CD14-positive monocyte (primary cell): Measurements from ENCODE around the gene BCORL1. TPM values are rescaled to one million over a fixed set of nuclear protein-coding genes. Genes with fewer than 3 reads are reported as not detected.

Source experiments
- DNase-seq, 3 donors: peaks; one replicate each; pipeline ENCODE4 v3.0.0-alpha.2; 2011 to 2022
- H2AFZ ChIP-seq: 2 replicates; pipeline ENCODE4 v1.6.0; 2012; ENCODE audit warnings: mild to moderate bottlenecking, low read depth, low read length, inconsistent platforms; ENCODE audit not compliant: insufficient read depth, poor library complexity, severe bottlenecking
- H3K27ac ChIP-seq, 2 donors: 1 replicate in 1 of 2; 2 replicates in 1 of 2; pipeline ENCODE4 v1.5.1; 2012 to 2013; ENCODE audit warnings: low read length in 2 of 2, control low read depth in 1 of 2, inconsistent platforms in 1 of 2, low read depth in 1 of 2, mild to moderate bottlenecking in 1 of 2
- H3K27me3 ChIP-seq, 2 donors: one replicate each; pipeline versions ENCODE4 v1.6.0 to v1.6.1; 2011 to 2013; ENCODE audit warnings: low read length in 2 of 2; ENCODE audit not compliant: control insufficient read depth in 2 of 2, insufficient read depth in 2 of 2
- H3K36me3 ChIP-seq, 2 donors: replicated peaks in 1 of 2; 1 replicate in 1 of 2; 2 replicates in 1 of 2; pipeline versions ENCODE4 v1.5.1 to v1.6.1; 2012 to 2013; ENCODE audit warnings: low read length in 2 of 2, control low read depth in 1 of 2, inconsistent platforms in 1 of 2, mild to moderate bottlenecking in 1 of 2; ENCODE audit not compliant: insufficient read depth in 2 of 2, control insufficient read depth in 1 of 2
- H3K4me1 ChIP-seq, 2 donors: 1 replicate in 1 of 2; 2 replicates in 1 of 2; pipeline versions ENCODE4 v1.5.1 to v1.6.1; 2012 to 2013; ENCODE audit warnings: low read length in 2 of 2, control low read depth in 1 of 2, inconsistent platforms in 1 of 2, mild to moderate bottlenecking in 1 of 2, moderate library complexity in 1 of 2; ENCODE audit not compliant: insufficient read depth in 2 of 2, control insufficient read depth in 1 of 2
- H3K4me2 ChIP-seq: replicated peaks from 2 replicates; pipeline ENCODE3; 2012; ENCODE audit warnings: low read length, moderate library complexity, mild to moderate bottlenecking; ENCODE audit not compliant: poor library complexity, severe bottlenecking; ENCODE audit errors: extremely low read depth
- H3K4me3 ChIP-seq, 3 experiments: fragments of 200-600 bp in 1 of 3; sonication (generic) in 1 of 3; replicated peaks in 1 of 3; 1 replicate in 2 of 3; 2 replicates in 1 of 3; pipeline ENCODE4 v1.5.1; 2011 to 2013; ENCODE audit warnings: low read length in 3 of 3, mild to moderate bottlenecking in 3 of 3, control low read depth in 2 of 3, low read depth in 2 of 3, inconsistent platforms in 1 of 3, moderate library complexity in 1 of 3
- H3K79me2 ChIP-seq: 2 replicates; pipeline ENCODE4 v1.6.0; 2012; ENCODE audit warnings: mild to moderate bottlenecking, control low read depth, inconsistent platforms, low read length, moderate library complexity; ENCODE audit not compliant: insufficient read depth
- H3K9ac ChIP-seq: 2 replicates; pipeline ENCODE4 v1.6.0; 2017; ENCODE audit warnings: low read length, mild to moderate bottlenecking; ENCODE audit not compliant: insufficient read depth, poor library complexity, severe bottlenecking
- H3K9me3 ChIP-seq, 2 donors: replicated peaks in 1 of 2; 1 replicate in 1 of 2; 2 replicates in 1 of 2; pipeline versions ENCODE4 v1.5.1 to v1.6.1; 2012 to 2013; ENCODE audit warnings: low read length in 2 of 2, control low read depth in 1 of 2; ENCODE audit not compliant: control insufficient read depth in 1 of 2, insufficient read depth in 1 of 2
- H4K20me1 ChIP-seq: 2 replicates; pipeline ENCODE4 v1.6.0; 2012; ENCODE audit warnings: mild to moderate bottlenecking, low read length, control low read depth, moderate library complexity; ENCODE audit not compliant: insufficient read depth
- H3K27ac Mint-ChIP-seq, 7 donors: one replicate each; pipeline ENCODE4 v1.8.0; 2020; ENCODE audit warnings: mild to moderate bottlenecking in 7 of 7, mixed read lengths in 7 of 7, moderate library complexity in 6 of 7, inconsistent platforms in 2 of 7
- H3K27me3 Mint-ChIP-seq, 3 donors: one replicate each; pipeline ENCODE4 v1.8.0; 2021 to 2022; ENCODE audit warnings: low read depth in 3 of 3, mild to moderate bottlenecking in 3 of 3, mixed read lengths in 3 of 3, moderate library complexity in 3 of 3, inconsistent platforms in 1 of 3
- H3K36me3 Mint-ChIP-seq, 2 donors: one replicate each; pipeline ENCODE4 v1.8.0; 2020; ENCODE audit warnings: mixed read lengths in 2 of 2, inconsistent platforms in 1 of 2, mild to moderate bottlenecking in 1 of 2
- H3K4me1 Mint-ChIP-seq: one replicate; pipeline ENCODE4 v1.8.0; 2020; ENCODE audit warnings: mild to moderate bottlenecking, mixed read lengths
- H3K4me3 Mint-ChIP-seq, 2 donors: one replicate each; pipeline ENCODE4 v1.8.0; 2020; ENCODE audit warnings: mild to moderate bottlenecking in 2 of 2, mixed read lengths in 2 of 2, moderate library complexity in 1 of 2
- H3K9me3 Mint-ChIP-seq, 7 donors: one replicate each; pipeline ENCODE4 v1.8.0; 2020 to 2022; ENCODE audit warnings: mixed read lengths in 7 of 7, mild to moderate bottlenecking in 6 of 7, moderate library complexity in 6 of 7, inconsistent platforms in 2 of 7
- WGBS: methylation state at CpG from one replicate; pipeline ENCODE4 v1.1.5; 2013; ENCODE audit warnings: missing lambda C conversion rate; ENCODE audit not compliant: insufficient coverage; 5-methylcytosine and 5-hydroxymethylcytosine counted together
- intact Hi-C, 2 donors: fragments of 100-400 bp; cut with micrococcal nuclease; formaldehyde crosslinking; loops; one replicate each; pipeline versions ENCODE4 v1.15.0 to v1.15.1; 2023
- polyA plus RNA-seq, 3 donors: library from polyadenylated mRNA; depleted of rRNA in 1 of 3; unstranded in 2 of 3; stranded (reverse) in 1 of 3; fragments of 300-500 nt in 2 of 3; fragments of >200 nt in 1 of 3; fragmentation: Illumina TruSeq in 2 of 3; gene quantifications; 1 replicate in 2 of 3; 2 replicates in 1 of 3; pipeline ENCODE4 v1.2.3, GENCODE V29; 2012 to 2021
- TF ChIP-seq, protein P1 (sequence below): fragments of 200-600 bp; IDR thresholded peaks from one replicate; pipeline ENCODE4 v1.8.0; 2022; ENCODE audit warnings: antibody characterized with exemption, mild to moderate bottlenecking

Gene BCORL1
- polyA plus RNA-seq, 3 donors: 0.69 to 2.4 (median 0.72) TPM

DNA sequence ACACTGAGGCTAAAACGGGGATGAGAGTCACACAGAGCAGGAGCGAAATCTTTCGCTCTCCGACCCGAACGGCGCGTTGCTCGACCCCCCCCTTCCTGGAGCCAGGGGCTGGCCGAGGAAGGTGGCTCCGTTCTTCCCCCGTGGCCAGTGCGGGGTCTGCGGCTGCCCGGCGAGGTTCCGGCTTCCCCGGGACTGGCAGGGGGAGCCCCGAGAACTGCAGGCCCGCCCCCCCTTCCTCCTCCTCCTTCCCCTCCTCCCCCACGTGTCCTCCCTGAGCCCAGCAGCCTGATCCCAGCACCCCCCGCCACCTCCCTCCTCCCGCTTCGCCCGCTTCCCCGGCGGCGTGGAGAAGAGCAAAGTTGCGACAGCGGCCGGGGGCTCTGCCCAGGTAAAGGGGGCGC, 2.4 kb upstream of the BCORL1 start:
- intact Hi-C loops: loop anchor here (2.0 kb wide), 1 partner anchor 47 kb away; no protein-coding TSS in a partner anchor
- H2AFZ ChIP-seq: peak overlapping the region; percentile 46
- Mint-ChIP-seq H3K36me3 (no peaks in the 10 kb centered on the region), H3K4me1 (peaks cover 9% of the 10 kb centered on the region), H3K27me3 (peaks cover 2 to 20% (median 9%) of the 10 kb centered on the region in 3 donors), H3K9me3 (peaks cover 0 to 16% (median 4%) of the 10 kb centered on the region in 7 donors), H3K4me3 (peak overlapping the region; percentile 67 to 74), H3K27ac (no peak overlapping the region)
- peak overlapping the region in 2 of 3 experiments; percentile 16 to 71 for H3K4me3 ChIP-seq
- H3K9ac ChIP-seq: peak overlapping the region; percentile 32
- H3K4me2 ChIP-seq: peak overlapping the region; percentile 92
- H3K79me2 ChIP-seq: no peaks in the 10 kb centered on the region
- WGBS: 0% methylated on average over 15 of the region's 32 CpGs
- no peak overlapping the region for H3K27ac ChIP-seq
- peaks cover 2% of the 10 kb centered on the region for H4K20me1 ChIP-seq
- TF ChIP-seq, protein P1, sequence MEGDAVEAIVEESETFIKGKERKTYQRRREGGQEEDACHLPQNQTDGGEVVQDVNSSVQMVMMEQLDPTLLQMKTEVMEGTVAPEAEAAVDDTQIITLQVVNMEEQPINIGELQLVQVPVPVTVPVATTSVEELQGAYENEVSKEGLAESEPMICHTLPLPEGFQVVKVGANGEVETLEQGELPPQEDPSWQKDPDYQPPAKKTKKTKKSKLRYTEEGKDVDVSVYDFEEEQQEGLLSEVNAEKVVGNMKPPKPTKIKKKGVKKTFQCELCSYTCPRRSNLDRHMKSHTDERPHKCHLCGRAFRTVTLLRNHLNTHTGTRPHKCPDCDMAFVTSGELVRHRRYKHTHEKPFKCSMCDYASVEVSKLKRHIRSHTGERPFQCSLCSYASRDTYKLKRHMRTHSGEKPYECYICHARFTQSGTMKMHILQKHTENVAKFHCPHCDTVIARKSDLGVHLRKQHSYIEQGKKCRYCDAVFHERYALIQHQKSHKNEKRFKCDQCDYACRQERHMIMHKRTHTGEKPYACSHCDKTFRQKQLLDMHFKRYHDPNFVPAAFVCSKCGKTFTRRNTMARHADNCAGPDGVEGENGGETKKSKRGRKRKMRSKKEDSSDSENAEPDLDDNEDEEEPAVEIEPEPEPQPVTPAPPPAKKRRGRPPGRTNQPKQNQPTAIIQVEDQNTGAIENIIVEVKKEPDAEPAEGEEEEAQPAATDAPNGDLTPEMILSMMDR: no peak
- peak in 1 of 3 donors; percentile 42 for DNase-seq
- H3K27me3 ChIP-seq: no peaks in the 10 kb centered on the region
- no peaks in the 10 kb centered on the region for H3K9me3 ChIP-seq
- no peaks in the 10 kb centered on the region for H3K36me3 ChIP-seq
- H3K4me1 ChIP-seq: peaks cover 11 to 15% of the 10 kb centered on the region in 2 donors

DNA sequence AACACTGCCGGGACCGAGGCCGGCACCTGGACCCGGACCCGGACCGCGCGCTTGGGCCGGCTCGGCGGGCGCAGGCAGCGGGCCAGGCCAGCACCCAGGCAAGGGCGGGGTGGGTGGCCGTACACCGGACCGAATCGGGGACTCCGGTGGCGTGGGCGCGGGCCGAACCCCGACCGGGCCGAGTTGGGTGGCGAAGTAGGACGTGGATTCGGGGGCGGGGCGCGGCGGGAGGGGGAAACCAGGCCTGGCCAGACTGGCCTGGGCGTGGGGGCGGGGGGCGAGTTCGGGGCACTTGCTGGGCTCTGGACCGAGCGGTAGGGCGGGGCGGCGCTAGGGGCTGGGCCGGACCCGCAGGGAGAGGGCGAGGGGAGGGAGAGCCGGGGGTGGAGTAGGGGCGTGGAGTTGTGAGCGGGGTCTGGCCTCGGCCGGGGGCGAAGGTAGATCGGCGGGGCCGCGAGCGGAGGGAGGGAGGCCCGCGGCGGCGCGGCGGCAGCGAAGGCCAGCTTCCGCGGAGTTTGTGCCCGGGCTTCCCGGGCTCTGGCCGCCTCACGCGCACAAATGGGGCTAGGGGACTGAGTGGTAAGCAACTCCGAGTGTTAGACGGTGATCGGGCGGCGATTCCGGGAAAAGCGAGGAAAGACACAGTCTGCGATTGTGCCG, 1.8 kb upstream of the BCORL1 start:
- H3K27me3 Mint-ChIP-seq: peaks cover 2 to 21% (median 7%) of the 10 kb centered on the region in 3 donors
- peak overlapping the region; percentile 46 for H2AFZ ChIP-seq
- no peaks in the 10 kb centered on the region for H3K79me2 ChIP-seq
- H4K20me1 ChIP-seq: peaks cover 7% of the 10 kb centered on the region
- intact Hi-C loops: loop anchor here (2.0 kb wide), 1 partner anchor 48 kb away; no protein-coding TSS in a partner anchor
- peak overlapping the region in 1 of 7 donors; percentile 79 for H3K27ac Mint-ChIP-seq
- DNase-seq: no peak
- 0% methylated on average over 10 of the region's 79 CpGs for WGBS
- H3K36me3 ChIP-seq: no peaks in the 10 kb centered on the region
- H3K4me1 Mint-ChIP-seq: peaks cover 14% of the 10 kb centered on the region
- peak overlapping the region; percentile 32 for H3K9ac ChIP-seq
- peaks cover 11 to 15% of the 10 kb centered on the region in 2 donors for H3K4me1 ChIP-seq
- H3K27ac ChIP-seq: no peak overlapping the region
- H3K4me2 ChIP-seq: peak overlapping the region; percentile 92
- no peaks in the 10 kb centered on the region for H3K9me3 ChIP-seq
- H3K9me3 Mint-ChIP-seq: peaks cover 0 to 16% (median 6%) of the 10 kb centered on the region in 7 donors
- no peak overlapping the region for H3K4me3 Mint-ChIP-seq
- no peaks in the 10 kb centered on the region for H3K27me3 ChIP-seq
- TF ChIP-seq, protein P1: no peak
- H3K4me3 ChIP-seq: peak overlapping the region in 1 of 3 experiments; percentile 71
- H3K36me3 Mint-ChIP-seq: no peaks in the 10 kb centered on the region
